PC-3 (cell line): ENCODE results near the gene HYAL2.

ENCODE experiments used
- EZH2 ChIP-seq: fragments of 300-600 bp; sonication (generic); IDR thresholded peaks from one replicate; pipeline ENCODE4 v1.6.1; 2017; ENCODE audit warnings: antibody characterized with exemption, mild to moderate bottlenecking, low read length; ENCODE audit not compliant: unreplicated experiment
- EZH2phosphoT487 ChIP-seq: fragments of 300-600 bp; sonication (generic); IDR thresholded peaks from 2 replicates; pipeline ENCODE4 v1.6.1; 2018; ENCODE audit warnings: mild to moderate bottlenecking, antibody characterized with exemption, low read length, borderline replicate concordance
- TF ChIP-seq, protein P1 (sequence below): fragments of 300-600 bp; sonication (generic); conservative IDR thresholded peaks from 2 replicates; pipeline ENCODE4 v1.5.1; 2017; ENCODE audit warnings: antibody characterized with exemption, low read depth, mild to moderate bottlenecking, low read length

DNA sequence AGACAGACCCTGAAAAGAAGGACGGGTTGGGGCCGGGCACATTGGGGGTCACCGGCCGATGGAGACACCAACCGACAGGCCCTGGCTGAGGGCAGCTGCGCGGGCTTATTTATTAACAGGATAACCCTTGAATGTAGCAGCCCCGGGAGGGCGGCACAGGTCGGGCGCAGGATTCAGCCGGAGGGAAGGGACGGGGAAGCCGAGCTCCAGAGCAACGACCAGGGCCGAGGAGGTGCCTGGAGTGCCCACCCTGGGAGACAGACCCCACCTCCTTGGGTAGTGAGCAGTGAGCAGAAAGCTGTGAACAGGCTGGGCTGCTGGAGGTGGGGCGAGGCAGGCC lies 45.8 kb downstream of the HYAL2 start:
- no peak for TF ChIP-seq EZH2
- TF ChIP-seq, protein P1, sequence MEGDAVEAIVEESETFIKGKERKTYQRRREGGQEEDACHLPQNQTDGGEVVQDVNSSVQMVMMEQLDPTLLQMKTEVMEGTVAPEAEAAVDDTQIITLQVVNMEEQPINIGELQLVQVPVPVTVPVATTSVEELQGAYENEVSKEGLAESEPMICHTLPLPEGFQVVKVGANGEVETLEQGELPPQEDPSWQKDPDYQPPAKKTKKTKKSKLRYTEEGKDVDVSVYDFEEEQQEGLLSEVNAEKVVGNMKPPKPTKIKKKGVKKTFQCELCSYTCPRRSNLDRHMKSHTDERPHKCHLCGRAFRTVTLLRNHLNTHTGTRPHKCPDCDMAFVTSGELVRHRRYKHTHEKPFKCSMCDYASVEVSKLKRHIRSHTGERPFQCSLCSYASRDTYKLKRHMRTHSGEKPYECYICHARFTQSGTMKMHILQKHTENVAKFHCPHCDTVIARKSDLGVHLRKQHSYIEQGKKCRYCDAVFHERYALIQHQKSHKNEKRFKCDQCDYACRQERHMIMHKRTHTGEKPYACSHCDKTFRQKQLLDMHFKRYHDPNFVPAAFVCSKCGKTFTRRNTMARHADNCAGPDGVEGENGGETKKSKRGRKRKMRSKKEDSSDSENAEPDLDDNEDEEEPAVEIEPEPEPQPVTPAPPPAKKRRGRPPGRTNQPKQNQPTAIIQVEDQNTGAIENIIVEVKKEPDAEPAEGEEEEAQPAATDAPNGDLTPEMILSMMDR: no peak
- TF ChIP-seq EZH2phosphoT487: no peak
